GM18507 (cell line): ENCODE data around the gene SEMA6B.
"Not testable (repeated sequence)": the region's sequence is repeated elsewhere in the genome, so short reads cannot be mapped to it uniquely, and the experiment has no call there.

Source experiments
- DNase-seq: peaks from one replicate; pipeline ENCODE4 v3.0.0; 2011; ENCODE audit warnings: low read depth; ENCODE audit not compliant: insufficient read length; ENCODE audit errors: extremely low spot score
- FAIRE-seq: peaks from 2 replicates; lab custom pipeline; 2011; peaks lifted over from hg19 to GRCh38; lab: Jason Lieb, UNC

Gene SEMA6B

DNA sequence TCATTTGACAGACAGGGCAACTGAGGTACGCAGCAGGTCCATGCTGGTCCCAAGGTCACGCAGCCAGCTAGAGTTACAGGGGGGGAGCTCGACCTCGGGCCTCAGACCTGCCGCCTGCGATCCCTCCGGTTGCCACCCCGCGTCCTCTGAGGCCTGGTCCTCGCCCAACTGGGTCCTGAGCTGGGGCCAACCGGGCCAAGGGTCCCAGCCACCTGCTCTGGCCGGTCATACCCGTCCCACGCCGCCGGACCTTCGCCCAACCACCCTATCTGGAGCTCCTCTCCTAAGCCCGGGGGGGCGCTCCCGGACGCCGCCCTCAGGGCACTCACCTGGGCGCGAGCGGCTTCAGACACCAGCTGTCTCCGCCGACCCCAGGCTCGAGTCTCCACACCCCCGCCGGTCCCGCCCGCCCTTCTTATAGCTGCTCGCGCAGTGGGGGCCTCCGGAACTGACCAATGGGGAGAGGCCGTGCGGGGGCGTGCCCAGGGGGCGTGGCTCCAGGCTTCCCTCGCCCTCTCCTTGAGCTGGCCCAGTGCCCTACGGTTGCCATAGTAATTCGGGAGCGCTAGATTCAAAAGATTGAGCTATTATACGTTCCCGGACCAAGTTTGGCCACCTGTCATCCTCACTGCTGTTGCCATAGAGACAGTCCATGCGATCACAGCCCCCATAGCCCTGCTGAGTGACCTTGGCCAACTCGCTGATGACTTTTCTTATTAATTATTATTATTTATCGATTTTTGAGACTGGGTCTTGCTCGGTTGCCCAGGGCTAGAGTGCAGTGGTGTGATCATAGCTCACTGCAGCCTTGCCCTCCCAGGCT is 24.4 kb downstream of the SEMA6B start, which contains the start of gene PLIN5:
PLIN5 (minus strand) TSS at position 389 of the 823 bp plus-strand sequence. CDS start 1,150 bp downstream, outside the sequence.
- FAIRE-seq, result no peak
- DNase-seq, result peak; percentile 35

GRCh38 chr19:4533835-4534424 is 25.6 kb downstream of the SEMA6B start:
- DNase-seq (no peak), FAIRE-seq (no peak)

DNA sequence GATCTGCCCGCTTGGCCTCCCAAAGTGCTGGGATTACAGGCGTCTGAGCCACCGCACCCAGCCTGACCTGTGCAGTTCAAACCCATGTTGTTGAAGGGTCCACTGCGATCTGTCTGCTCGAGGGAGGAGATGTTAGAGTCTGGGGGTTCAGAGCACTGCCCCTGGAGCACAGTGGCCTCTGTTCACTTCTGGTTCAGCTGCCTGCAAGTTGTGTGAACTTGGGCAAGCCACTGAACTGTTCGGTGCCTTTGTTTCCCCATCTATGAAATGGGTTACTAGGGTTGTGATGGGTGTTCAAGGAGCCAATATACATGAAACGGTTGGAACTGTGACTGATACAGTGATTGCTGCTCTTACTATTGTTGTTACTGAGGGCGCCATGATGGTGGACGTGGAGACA is 26.1 kb downstream of the SEMA6B start:
- DNase-seq (no peak), FAIRE-seq (no peak)

DNA sequence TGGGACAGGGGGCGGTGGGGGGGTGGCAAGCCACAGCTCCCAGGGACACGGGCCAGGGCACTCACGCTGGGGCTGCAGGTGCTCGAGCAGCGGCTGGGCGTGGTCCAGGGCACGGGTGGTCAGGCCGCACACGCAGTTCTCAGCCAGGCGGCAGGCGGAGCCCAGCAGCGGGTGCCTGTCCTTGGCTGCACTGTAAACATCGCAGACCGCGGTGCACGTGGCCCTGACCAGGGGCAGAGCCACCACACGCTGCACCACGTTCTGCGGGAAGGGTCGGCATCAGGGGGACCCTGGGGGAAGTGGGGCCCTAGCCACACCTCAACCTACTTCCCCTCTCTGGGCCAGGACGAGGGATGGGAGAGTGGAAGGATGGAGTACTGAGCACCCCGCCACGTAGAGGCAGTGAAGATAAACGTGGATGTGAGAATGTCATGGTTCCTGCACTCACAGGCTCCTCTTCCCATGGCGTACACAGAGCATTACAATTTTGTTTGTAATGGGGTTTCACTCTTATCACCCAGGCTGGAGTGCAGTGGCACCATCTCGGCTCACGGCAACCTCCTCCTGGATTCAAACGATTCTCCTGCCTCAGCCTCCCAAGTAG is 27.8 kb downstream of the SEMA6B start:
- FAIRE-seq (no peak), DNase-seq (no peak)

- DNase-seq (no peak), FAIRE-seq (no peak)
Measured at GRCh38 chr19:4529924-4530522, 29.5 kb downstream of the SEMA6B start.

DNA sequence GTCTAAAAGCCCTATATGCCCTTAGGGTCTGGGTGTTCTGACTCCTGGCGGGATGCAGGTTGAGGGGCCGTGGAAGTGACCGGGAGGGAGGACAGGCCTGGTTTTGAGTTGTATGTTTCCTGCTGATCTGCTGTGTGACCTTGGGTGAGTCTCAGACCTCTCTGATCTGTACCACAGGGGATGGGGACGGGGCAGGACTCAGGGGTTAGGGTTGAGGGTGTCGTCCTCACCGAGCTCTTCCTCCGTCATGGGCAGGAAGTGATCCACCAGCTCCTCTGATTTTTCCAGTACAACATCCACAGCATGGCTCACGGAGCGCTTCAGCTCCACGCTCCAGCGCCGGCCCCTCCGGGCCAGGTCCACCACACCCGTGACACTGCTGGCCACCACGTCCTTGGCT is 30.6 kb downstream of the SEMA6B start:
- no peak for FAIRE-seq
- DNase-seq, result no peak

DNA sequence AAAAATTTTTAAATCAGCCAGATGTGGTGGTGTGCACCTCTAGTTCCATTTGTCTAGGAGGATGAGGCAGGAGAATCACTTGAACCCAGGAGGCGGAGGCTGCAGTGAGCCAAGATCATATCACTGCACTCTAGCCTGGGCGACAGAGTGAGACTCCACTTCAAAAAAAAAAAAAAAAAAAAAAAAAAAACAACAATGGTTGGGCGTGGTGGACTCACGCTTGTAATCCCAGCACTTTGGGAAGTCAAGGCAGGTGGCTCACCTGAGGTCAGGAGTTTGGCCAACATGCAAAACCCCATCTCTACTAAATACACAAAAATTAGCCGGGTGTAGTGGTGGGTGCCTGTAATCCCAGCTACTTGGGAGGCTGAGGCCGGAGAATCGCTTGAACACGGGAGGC is 32.1 kb downstream of the SEMA6B start:
- DNase-seq, FAIRE-seq: not testable (repeated sequence)

DNA sequence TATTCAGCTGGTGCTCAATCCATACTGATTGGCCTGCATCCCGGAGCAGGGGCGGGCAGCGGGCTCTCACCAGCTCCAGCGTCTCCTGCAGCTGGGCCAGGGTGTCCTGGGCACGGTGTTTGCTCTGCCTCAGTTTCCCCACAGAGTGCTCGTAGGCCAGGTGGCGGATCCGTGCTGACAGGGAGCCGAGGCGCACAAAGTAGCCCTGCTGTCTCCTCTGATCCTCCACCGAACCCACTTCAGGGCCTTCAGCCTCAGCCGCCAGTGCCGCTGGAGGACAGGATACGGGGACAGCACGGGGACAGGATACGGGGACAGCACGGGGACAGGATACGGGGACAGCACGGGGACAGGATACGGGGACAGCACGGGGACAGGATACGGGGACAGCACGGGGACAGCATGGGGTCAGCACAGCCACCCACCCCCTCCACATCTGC is 33.9 kb downstream of the SEMA6B start:
- DNase-seq (no peak), FAIRE-seq (no peak)

- FAIRE-seq, result peak; percentile 73
- peak; percentile 36 for DNase-seq
Measured at GRCh38 chr19:4524808-4525562, 34.5 kb downstream of the SEMA6B start.

- FAIRE-seq, result peak; percentile 59
- peak; percentile 32 for DNase-seq
Measured at GRCh38 chr19:4523306-4524110, 36.0 kb downstream of the SEMA6B start.

DNA sequence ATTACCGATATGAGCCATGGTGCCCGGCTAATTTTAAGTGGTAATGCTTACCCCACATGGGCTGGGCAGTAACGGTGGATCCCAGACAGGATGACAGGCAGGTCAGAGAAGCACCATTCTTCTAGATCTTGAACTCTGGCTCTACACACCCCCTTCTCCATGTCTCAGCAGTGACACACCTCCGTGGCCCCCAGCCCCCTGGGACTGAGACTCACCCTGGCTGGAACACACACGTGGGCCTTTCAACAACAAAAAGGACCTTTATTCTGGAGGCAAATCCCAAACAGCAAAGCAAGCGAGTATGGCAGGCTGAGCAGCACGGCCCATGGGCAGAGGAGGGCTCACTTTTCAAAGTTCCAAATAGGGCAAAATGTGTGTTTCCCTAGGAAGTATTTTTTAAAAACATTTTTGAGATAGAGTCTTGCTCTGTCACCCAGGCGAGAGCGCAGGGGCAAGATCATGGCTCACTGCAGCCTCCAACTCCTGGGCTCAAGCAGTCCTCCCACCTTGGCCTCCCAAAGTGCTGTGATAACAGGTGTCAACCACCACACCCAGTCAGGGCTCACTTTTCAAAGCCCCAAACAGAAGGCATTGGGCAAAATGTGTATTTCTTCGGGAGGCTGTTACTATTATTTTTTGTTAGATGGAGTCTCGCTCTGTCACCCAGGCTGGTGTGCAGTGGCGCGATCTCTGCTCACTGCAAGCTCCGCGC is 37.0 kb downstream of the SEMA6B start:
- FAIRE-seq (no peak), DNase-seq (no peak)

DNA sequence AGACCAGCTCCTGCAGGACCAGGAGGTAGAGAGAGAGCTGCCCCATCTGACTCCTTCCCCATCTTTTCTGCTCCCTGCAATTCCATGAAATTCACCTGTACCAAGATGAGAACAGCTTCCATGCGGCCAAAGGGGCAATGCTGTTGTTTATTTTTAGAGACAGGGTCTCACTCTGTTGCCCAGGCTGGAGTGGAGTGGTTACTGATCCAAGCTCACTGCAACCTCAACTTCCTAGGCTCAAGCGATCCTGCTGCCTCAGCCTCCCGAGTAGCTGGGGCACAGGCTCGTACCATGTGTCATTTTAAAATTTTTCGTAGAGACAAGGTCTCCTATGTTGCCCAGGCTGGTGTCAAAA is 37.6 kb downstream of the SEMA6B start:
- no peak for DNase-seq
- FAIRE-seq, result no peak

DNA sequence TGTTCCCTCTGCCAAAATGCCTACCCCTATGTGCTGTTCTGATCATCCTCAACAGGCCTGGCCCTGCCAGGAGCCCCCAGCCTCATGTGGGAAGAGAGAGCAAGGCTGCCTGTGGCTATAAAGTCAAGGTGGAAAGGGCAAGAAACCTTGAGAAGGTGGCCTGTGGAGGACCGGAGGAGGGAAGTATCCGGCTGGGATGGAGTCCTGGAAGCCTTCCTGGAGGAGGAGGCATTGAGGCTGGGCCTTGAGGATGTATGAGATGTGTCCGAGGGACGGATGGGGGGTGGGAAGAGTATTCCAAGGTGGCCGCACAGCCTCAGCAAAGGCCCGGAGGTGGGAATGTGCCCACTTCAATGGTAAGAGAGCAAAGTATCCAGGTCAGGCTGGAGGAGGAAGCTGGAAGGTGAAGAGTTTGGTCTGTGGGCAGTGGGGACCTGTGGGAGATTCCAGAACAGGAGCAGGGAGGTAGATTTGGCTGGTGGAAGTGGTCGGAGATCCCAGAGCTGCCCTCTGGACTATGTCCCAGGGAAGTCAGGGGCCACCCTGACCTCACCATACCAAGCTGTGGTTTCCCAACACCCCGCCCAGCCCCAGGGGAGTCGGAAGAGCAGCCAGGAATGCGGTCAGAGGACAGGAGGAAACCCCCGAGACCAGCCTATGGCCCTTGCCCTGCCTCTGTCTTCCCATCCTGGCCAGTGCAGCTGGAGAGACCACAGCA is 38.2 kb downstream of the SEMA6B start:
- no peak for DNase-seq
- no peak for FAIRE-seq

GRCh38 chr19:4519521-4520277 is 39.8 kb downstream of the SEMA6B start:
- no peak for DNase-seq
- FAIRE-seq, result no peak

DNA sequence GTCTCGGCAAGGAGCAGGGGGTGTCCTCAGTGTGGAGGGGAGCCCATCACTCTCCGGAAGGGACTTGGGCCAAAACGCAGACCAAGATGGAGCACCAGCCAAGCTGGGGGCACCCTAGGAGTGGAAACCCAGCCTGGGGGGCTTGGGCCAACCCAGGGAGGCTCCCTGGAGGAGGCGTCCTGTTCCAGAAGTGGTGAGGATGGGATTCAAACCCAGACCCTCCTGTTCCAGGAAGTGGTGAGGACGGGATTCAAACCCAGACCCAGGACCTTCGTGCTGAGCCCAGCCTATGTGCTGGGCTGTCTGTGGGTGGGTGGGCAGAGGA is 40.4 kb downstream of the SEMA6B start:
- DNase-seq (no peak), FAIRE-seq (no peak)

DNA sequence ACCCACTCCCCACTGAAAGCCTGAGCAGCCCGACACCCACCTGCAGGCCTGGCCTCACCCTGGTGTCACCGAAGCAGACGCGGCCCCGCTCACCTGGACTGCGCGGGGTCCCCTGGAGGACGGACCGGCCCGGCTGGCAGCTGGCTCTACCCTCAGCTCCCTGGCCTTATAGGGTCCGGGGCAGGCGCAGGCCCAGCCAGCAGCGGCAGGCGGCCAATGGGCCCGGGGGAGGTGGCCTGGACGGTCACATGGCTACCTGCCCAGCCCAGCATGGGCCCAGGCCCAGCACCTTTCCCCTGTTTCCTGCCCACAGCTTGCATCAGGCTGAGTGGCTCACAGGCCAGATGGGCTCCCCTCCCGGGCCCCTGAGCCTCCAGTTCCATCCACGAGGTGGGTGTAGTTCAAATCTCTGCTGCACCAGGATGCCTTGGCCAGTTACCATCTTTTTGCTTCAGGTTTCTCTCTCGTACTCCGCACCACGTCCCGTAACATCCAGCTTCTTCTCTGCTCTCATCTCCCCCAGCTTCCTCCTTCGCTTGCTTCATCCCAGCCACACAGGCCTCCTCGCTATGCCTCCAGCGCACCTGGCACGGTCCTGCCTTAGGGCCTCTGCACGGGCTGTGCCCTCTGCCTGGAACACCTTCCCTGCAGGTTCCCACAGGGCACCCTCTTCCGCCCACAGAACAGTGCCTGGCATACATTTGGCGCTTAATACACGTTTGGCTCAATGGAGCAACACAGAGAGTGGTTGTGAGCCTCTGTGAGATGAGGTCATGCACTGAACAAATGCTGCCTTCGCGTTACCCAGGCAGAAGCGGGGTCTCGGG is 40.9 kb downstream of the SEMA6B start, which contains the start of gene PLIN4:
PLIN4 (minus strand) TSS at position 142 of the 827 bp plus-strand sequence. CDS start 214 bp downstream, outside the sequence.
- FAIRE-seq, result no peak

More for the DNA sequence above, 40.9 kb downstream of the SEMA6B start, which contains the start of gene PLIN4:
- DNase-seq, result no peak
